Muscle layer of duodenum (tissue), 2 donors: ENCODE results near the gene PPP1CA.
"Not testable (repeated sequence)": the region's sequence is repeated elsewhere in the genome, so short reads cannot be mapped to it uniquely, and the experiment has no call there.

Experiments
- H3K27ac ChIP-seq: one replicate; pipeline ENCODE4 v1.7.0; 2013; ENCODE audit warnings: mild to moderate bottlenecking, low read length
- H3K27me3 ChIP-seq: one replicate; pipeline ENCODE4 v1.7.0; 2013; ENCODE audit warnings: low read depth, mild to moderate bottlenecking, control low read depth, low read length
- H3K36me3 ChIP-seq, 2 donors: one replicate each; pipeline ENCODE4 v1.7.0; 2013; ENCODE audit warnings: low read length in 2 of 2, control low read depth in 1 of 2, mild to moderate bottlenecking in 1 of 2; ENCODE audit not compliant: insufficient read depth in 2 of 2, control insufficient read depth in 1 of 2
- H3K4me1 ChIP-seq, 2 donors: one replicate each; pipeline ENCODE4 v1.7.0; 2013; ENCODE audit warnings: low read length in 2 of 2, mild to moderate bottlenecking in 2 of 2, control low read depth in 1 of 2, moderate library complexity in 1 of 2; ENCODE audit not compliant: insufficient read depth in 2 of 2, control insufficient read depth in 1 of 2
- H3K4me3 ChIP-seq, 2 donors: one replicate each; pipeline ENCODE4 v1.7.0; 2013; ENCODE audit warnings: low read length in 2 of 2, low read depth in 1 of 2, mild to moderate bottlenecking in 1 of 2
- H3K9me3 ChIP-seq, 2 donors: one replicate each; pipeline ENCODE4 v1.7.0; 2013; ENCODE audit warnings: low read length in 2 of 2, control low read depth in 1 of 2, mild to moderate bottlenecking in 1 of 2; ENCODE audit not compliant: control insufficient read depth in 1 of 2
- donor health status: healthy.

Gene PPP1CA

GRCh38 chr11:67432655-67433349 lies 31.1 kb upstream of the PPP1CA start:
- no peak overlapping the region for H3K27ac ChIP-seq
- no peaks in the 10 kb centered on the region for H3K27me3 ChIP-seq
- peaks cover 0 to 15% of the 10 kb centered on the region in 2 donors for H3K4me1 ChIP-seq
- no peak overlapping the region for H3K4me3 ChIP-seq
- no peaks in the 10 kb centered on the region for H3K9me3 ChIP-seq
- H3K36me3 ChIP-seq = peaks cover 11 to 58% of the 10 kb centered on the region in 2 donors

- peaks cover 0 to 21% of the 10 kb centered on the region in 2 donors for H3K4me1 ChIP-seq
- no peak overlapping the region for H3K27ac ChIP-seq
- no peaks in the 10 kb centered on the region for H3K9me3 ChIP-seq
- no peak overlapping the region for H3K4me3 ChIP-seq
- H3K27me3 ChIP-seq = no peaks in the 10 kb centered on the region
- peaks cover 11 to 51% of the 10 kb centered on the region in 2 donors for H3K36me3 ChIP-seq
Measured at GRCh38 chr11:67431346-67432249, 29.9 kb upstream of the PPP1CA start.

GRCh38 chr11:67429722-67430121 lies 28.1 kb upstream of the PPP1CA start:
- H3K4me3 ChIP-seq = peak overlapping the region; percentile 94 to 98
- H3K4me1 ChIP-seq = peaks cover 0 to 21% of the 10 kb centered on the region in 2 donors
- H3K27me3 ChIP-seq = no peaks in the 10 kb centered on the region
- H3K9me3 ChIP-seq = no peaks in the 10 kb centered on the region
- H3K27ac ChIP-seq = peak overlapping the region; percentile 93
- H3K36me3 ChIP-seq = peaks cover 11 to 38% of the 10 kb centered on the region in 2 donors

- Histone ChIP-seq H3K9me3 (no peaks in the 10 kb centered on the region), H3K36me3 (peaks cover 11 to 32% of the 10 kb centered on the region in 2 donors), H3K27ac (peak overlapping the region; percentile 93), H3K27me3 (no peaks in the 10 kb centered on the region), H3K4me1 (peaks cover 0 to 21% of the 10 kb centered on the region in 2 donors), H3K4me3 (peak overlapping the region; percentile 94 to 98)
Measured at GRCh38 chr11:67429038-67429668, 27.5 kb upstream of the PPP1CA start.

- H3K27me3 ChIP-seq = no peaks in the 10 kb centered on the region
- H3K9me3 ChIP-seq = no peaks in the 10 kb centered on the region
- H3K27ac ChIP-seq = peak within 1 kb of the TSS; percentile 93
- H3K36me3 ChIP-seq = peaks cover 7 to 24% of the 10 kb centered on the region in 2 donors
- peak within 1 kb of the TSS; percentile 94 to 98 for H3K4me3 ChIP-seq
- peaks cover 0 to 21% of the 10 kb centered on the region in 2 donors for H3K4me1 ChIP-seq
Measured at GRCh38 chr11:67428052-67429001, 26.7 kb upstream of the PPP1CA start, which contains the start of gene RPS6KB2. RPS6KB2 (plus strand) TSS chr11:67428494; CDS start chr11:67428546, 52 bp downstream.

- Histone ChIP-seq H3K4me3 (peak overlapping the region; percentile 94 to 98), H3K4me1 (peaks cover 0 to 21% of the 10 kb centered on the region in 2 donors), H3K27ac (peak overlapping the region; percentile 93), H3K36me3 (peaks cover 1 to 15% of the 10 kb centered on the region in 2 donors)
- not testable (repeated sequence) for H3K9me3 ChIP-seq, H3K27me3 ChIP-seq
Measured at GRCh38 chr11:67427364-67427859, 25.8 kb upstream of the PPP1CA start.

GRCh38 chr11:67423891-67424613 lies 22.4 kb upstream of the PPP1CA start:
- Histone ChIP-seq H3K27ac (no peak overlapping the region), H3K4me3 (no peak overlapping the region), H3K9me3 (no peaks in the 10 kb centered on the region), H3K4me1 (peaks cover 0 to 31% of the 10 kb centered on the region in 2 donors), H3K27me3 (no peaks in the 10 kb centered on the region), H3K36me3 (no peaks in the 10 kb centered on the region)

GRCh38 chr11:67423466-67423865 lies 21.8 kb upstream of the PPP1CA start:
- H3K36me3 ChIP-seq = no peaks in the 10 kb centered on the region
- no peaks in the 10 kb centered on the region for H3K9me3 ChIP-seq
- H3K27me3 ChIP-seq = no peaks in the 10 kb centered on the region
- peaks cover 0 to 27% of the 10 kb centered on the region in 2 donors for H3K4me1 ChIP-seq
- H3K27ac ChIP-seq = no peak overlapping the region
- no peak overlapping the region for H3K4me3 ChIP-seq

- Histone ChIP-seq H3K4me3 (no peak overlapping the region), H3K27ac (no peak overlapping the region), H3K36me3 (no peaks in the 10 kb centered on the region)
Measured at GRCh38 chr11:67422891-67423290, 21.2 kb upstream of the PPP1CA start.

More at GRCh38 chr11:67422891-67423290, 21.2 kb upstream of the PPP1CA start:
- H3K4me1 ChIP-seq = peaks cover 0 to 26% of the 10 kb centered on the region in 2 donors
- H3K27me3 ChIP-seq = no peaks in the 10 kb centered on the region
- no peaks in the 10 kb centered on the region for H3K9me3 ChIP-seq
